Adrenal gland (tissue), 12 donors: ENCODE results near the gene FOSL2. TPM values are rescaled to one million over a fixed set of nuclear protein-coding genes. Genes with fewer than 3 reads are reported as not detected.

Experiments used
- DNase-seq, 7 donors: peaks; one replicate each; pipeline ENCODE4 v3.0.0-alpha.2; 2019 to 2020
- H3K27ac ChIP-seq, 5 donors: fragments of 200-600 bp; sonication (generic) in 4 of 5; 1 replicate in 3 of 5; 2 replicates in 2 of 5; pipeline versions ENCODE4 v1.5.1 to v1.8.0; 2016 to 2020; ENCODE audit warnings: mild to moderate bottlenecking in 1 of 5
- H3K27me3 ChIP-seq: fragments of 200-600 bp; 2 replicates; pipeline ENCODE4 v1.8.0; 2021
- H3K36me3 ChIP-seq, 2 donors: fragments of 200-600 bp; replicated peaks in 1 of 2; 1 replicate in 1 of 2; 2 replicates in 1 of 2; pipeline versions ENCODE4 v1.5.1 to v1.8.0; 2018 to 2022
- H3K4me1 ChIP-seq, 2 donors: fragments of 200-600 bp; replicated peaks in 1 of 2; 1 replicate in 1 of 2; 2 replicates in 1 of 2; pipeline versions ENCODE4 v1.5.1 to v1.8.0; 2018 to 2021
- H3K4me3 ChIP-seq, 4 donors: fragments of 200-600 bp; sonication (generic) in 3 of 4; one replicate each; pipeline ENCODE4 v1.5.1; 2016 to 2018
- H3K9me3 ChIP-seq, 3 donors: fragments of 200-600 bp; sonication (generic) in 1 of 3; replicated peaks in 1 of 3; 1 replicate in 2 of 3; 2 replicates in 1 of 3; pipeline versions ENCODE4 v1.5.1 to v1.8.0; 2016 to 2021
- CTCF ChIP-seq, 6 experiments: fragments of 450-650 bp in 4 of 6; fragments of 200-600 bp in 2 of 6; sonication (generic) in 1 of 6; IDR thresholded peaks; 1 replicate in 5 of 6; 2 replicates in 1 of 6; pipeline versions ENCODE4 v1.5.1 to v1.8.0; 2016 to 2021; ENCODE audit warnings: antibody characterized with exemption in 6 of 6, mild to moderate bottlenecking in 2 of 6, moderate library complexity in 1 of 6
- POLR2A ChIP-seq, 2 donors: fragments of 450-650 bp; IDR thresholded peaks; one replicate each; pipeline ENCODE4 v1.6.1; 2017; ENCODE audit warnings: antibody characterized with exemption in 2 of 2, mild to moderate bottlenecking in 2 of 2, moderate library complexity in 1 of 2
- WGBS, 4 donors: extraction: QIAGEN DNeasy Blood & Tissue Kit in 2 of 4; methylation state at CpG; one replicate each; pipeline versions ENCODE4 v1.1.5 to v1.1.7; 2013 to 2017; 5-methylcytosine and 5-hydroxymethylcytosine counted together
- intact Hi-C, 2 donors: fragments of 100-400 bp; cut with DNase I; formaldehyde crosslinking; loops; one replicate each; pipeline versions ENCODE4 v1.14.1 to v1.15.0; 2022 to 2023
- polyA plus RNA-seq, 3 donors: library from polyadenylated mRNA; stranded (reverse); fragments of 200-250 nt in 2 of 3; fragments of 350-450 nt in 1 of 3; fragmentation: Illumina TruSeq in 1 of 3; extraction: RNeasy Lipid Tissue Mini Kit (QIAGEN cat#74804) in 1 of 3; gene quantifications; one replicate each; pipeline ENCODE4 v1.2.3, GENCODE V29; 2013 to 2014
- total RNA-seq, 9 donors: library from RNA; depleted of rRNA in 4 of 9; stranded (reverse); fragments of >200 nt in 4 of 9; fragments of 120-200 nt in 1 of 9; fragmentation: NEBNext Ultra II Directional in 1 of 9; extraction: Animal tissue kit (Norgen Biotek cat#: 25700) in 1 of 9; gene quantifications; one replicate each; pipeline versions ENCODE4 v1.1.0 to v1.2.4, GENCODE V29; 2013 to 2023
- donor health status: healthy with polysubstance abuse.
- donor health status: Bipolar disorder and iron deficiency.
- donor health status: DM: yes; HTN: yes; CAD: no.
- donor health status: DM: no; HTN: no; CAD: no.
- donor health status: DM: no; HTN: no; CAD: no.
- donor health status: DM: yes; HTN: yes; CAD: no.

Gene FOSL2
- total and polyA plus RNA-seq, 12 donors, result 66.9 to 760 (median 413) TPM

- Histone ChIP-seq H3K4me3 (no peak overlapping the region), H3K4me1 (peaks cover 0 to 5% of the 10 kb centered on the region in 2 donors), H3K27ac (no peak overlapping the region), H3K36me3 (no peaks in the 10 kb centered on the region), H3K27me3 (no peaks in the 10 kb centered on the region), H3K9me3 (no peaks in the 10 kb centered on the region)
- no peak for DNase-seq
- 83 to 95% (median 88%) methylated on average over 7 to 8 of the region's 8 CpGs for whole genome bisulfite sequencing, 4 donors
- intact Hi-C loops, result no loop called here
- TF ChIP-seq CTCF (IDR thresholded peaks at IDR 0.05), result no peak
- no peak for TF ChIP-seq POLR2A (IDR thresholded peaks at IDR 0.05)
Measured at GRCh38 chr2:28433935-28434599, 41.4 kb downstream of the FOSL2 start.

- no peaks in the 10 kb centered on the region for H3K36me3 ChIP-seq
- H3K27ac ChIP-seq, result no peak overlapping the region
- TF ChIP-seq CTCF (IDR thresholded peaks at IDR 0.05), result no peak
- 80 to 90% (median 83%) methylated on average over 4 to 5 of the region's 5 CpGs for WGBS, 4 donors
- intact Hi-C loops, result no loop called here
- no peak for DNase-seq
- H3K27me3 ChIP-seq, result no peaks in the 10 kb centered on the region
- peaks cover 0 to 5% of the 10 kb centered on the region in 2 donors for H3K4me1 ChIP-seq
- H3K9me3 ChIP-seq, result no peaks in the 10 kb centered on the region
- H3K4me3 ChIP-seq, result no peak overlapping the region
Measured at GRCh38 chr2:28434600-28434989, 41.9 kb downstream of the FOSL2 start.

- H3K4me3 ChIP-seq, result no peak overlapping the region
- 76 to 90% (median 85%) methylated on average over 4 of the region's 4 CpGs for WGBS, 4 donors
Measured at GRCh38 chr2:28435241-28435640, 42.6 kb downstream of the FOSL2 start.

GRCh38 chr2:28435814-28436351 is 43.2 kb downstream of the FOSL2 start:
- WGBS, 4 donors, result 88 to 92% (median 90%) methylated on average over 4 of the region's 4 CpGs

More at GRCh38 chr2:28435241-28435640, 42.6 kb downstream of the FOSL2 start:
- Histone ChIP-seq H3K27me3 (no peaks in the 10 kb centered on the region), H3K27ac (no peak overlapping the region), H3K36me3 (no peaks in the 10 kb centered on the region), H3K9me3 (no peaks in the 10 kb centered on the region), H3K4me1 (no peaks in the 10 kb centered on the region)
- TF ChIP-seq POLR2A (IDR thresholded peaks at IDR 0.05) (no peak), CTCF (IDR thresholded peaks at IDR 0.05) (no peak)
- DNase-seq, result no peak
- intact Hi-C loops, result no loop called here

More at GRCh38 chr2:28435814-28436351, 43.2 kb downstream of the FOSL2 start:
- intact Hi-C loops, result no loop called here
- Histone ChIP-seq H3K27ac (no peak overlapping the region), H3K36me3 (no peaks in the 10 kb centered on the region), H3K9me3 (no peaks in the 10 kb centered on the region), H3K27me3 (no peaks in the 10 kb centered on the region), H3K4me3 (no peak overlapping the region), H3K4me1 (no peaks in the 10 kb centered on the region)
- TF ChIP-seq POLR2A (IDR thresholded peaks at IDR 0.05) (no peak), CTCF (IDR thresholded peaks at IDR 0.05) (no peak)
- no peak for DNase-seq
